OCI-LY7 (cell line): Measurements from ENCODE around the gene LGR6. TPM values are rescaled to one million over a fixed set of nuclear protein-coding genes. Genes with fewer than 3 reads are reported as not detected.

ENCODE experiments used
- BruUV-seq: library from RNA; stranded (reverse); fragments of 400-500 nt; replicated peaks from 2 replicates; lab custom pipeline; 2021; lab: Mats Ljungman, UMichigan
- CTCF ChIA-PET: fragments of 300-600 bp; sonication (Branson Sonifier 250); formaldehyde crosslinking; loops from one replicate; lab custom pipeline; 2022; ENCODE audit warnings: antibody characterized with exemption; ENCODE audit not compliant: unreplicated experiment; lab: Charles Lee
- POLR2A ChIA-PET: fragments of 300-600 bp; sonication (Branson Sonifier 250); formaldehyde crosslinking; loops from one replicate; lab custom pipeline; 2022; ENCODE audit warnings: antibody characterized with exemption; lab: Charles Lee
- DNase-seq: peaks from one replicate; pipeline ENCODE4 v3.0.0-alpha.2; 2015; ENCODE audit warnings: low spot score
- H2AFZ ChIP-seq: fragments of 200-600 bp; sonication (generic), shearing (Covaris generic); 2 replicates; pipeline ENCODE4 v1.6.1; 2014; ENCODE audit warnings: mild to moderate bottlenecking, antibody characterized with exemption, low read length, moderate library complexity
- H3K27ac ChIP-seq: fragments of 200-600 bp; sonication (generic); 2 replicates; pipeline ENCODE4 v1.5.1; 2014; ENCODE audit warnings: mixed run types, low read depth, mild to moderate bottlenecking, moderate library complexity, low read length, inconsistent platforms; ENCODE audit not compliant: poor library complexity, severe bottlenecking
- H3K36me3 ChIP-seq: fragments of 200-600 bp; sonication (generic); 2 replicates; pipeline ENCODE4 v1.6.1; 2014; ENCODE audit warnings: mild to moderate bottlenecking, antibody characterized with exemption, low read length, moderate library complexity, mixed read lengths; ENCODE audit not compliant: insufficient read depth
- H3K4me1 ChIP-seq: fragments of 200-600 bp; sonication (generic); 2 replicates; pipeline ENCODE4 v1.5.1; 2014; ENCODE audit warnings: mild to moderate bottlenecking, low read length; ENCODE audit not compliant: insufficient read depth, poor library complexity, severe bottlenecking
- H3K4me2 ChIP-seq: fragments of 200-600 bp; sonication (generic); 2 replicates; pipeline ENCODE4 v1.6.1; 2014; ENCODE audit warnings: mild to moderate bottlenecking, low read length
- H3K4me3 ChIP-seq: fragments of 200-600 bp; sonication (generic); 2 replicates; pipeline ENCODE4 v1.5.1; 2014; ENCODE audit warnings: mild to moderate bottlenecking, low read depth, low read length; ENCODE audit not compliant: poor library complexity, severe bottlenecking
- H3K79me2 ChIP-seq: fragments of 200-600 bp; sonication (generic); 2 replicates; pipeline ENCODE4 v1.6.1; 2016; ENCODE audit warnings: low read depth, mild to moderate bottlenecking, low read length, moderate library complexity, mixed read lengths; ENCODE audit not compliant: insufficient read depth
- H3K9me2 ChIP-seq: fragments of 200-600 bp; sonication (generic); 2 replicates; pipeline ENCODE4 v1.6.1; 2016; ENCODE audit warnings: mild to moderate bottlenecking, low read length, mixed read lengths; ENCODE audit not compliant: insufficient read depth
- H3K9me3 ChIP-seq: fragments of 200-600 bp; sonication (generic); 2 replicates; pipeline ENCODE4 v1.6.1; 2014; ENCODE audit warnings: mild to moderate bottlenecking, mixed run types, low read length, mixed read lengths
- H4K20me1 ChIP-seq: fragments of 200-600 bp; sonication (generic); 2 replicates; pipeline ENCODE4 v1.6.1; 2014; ENCODE audit warnings: mild to moderate bottlenecking, antibody characterized with exemption, low read length, moderate library complexity, mixed read lengths; ENCODE audit not compliant: insufficient read depth
- EZH2phosphoT487 ChIP-seq: fragments of 200-600 bp; sonication (generic); IDR thresholded peaks from 2 replicates; pipeline ENCODE4 v1.6.1; 2018; ENCODE audit warnings: low read depth, borderline replicate concordance, mild to moderate bottlenecking, mixed run types, antibody characterized with exemption, low read length, moderate library complexity, mixed read lengths
- intact Hi-C: fragments of 100-400 bp; cut with micrococcal nuclease; formaldehyde crosslinking; loops from one replicate; pipeline ENCODE4 v1.10.0; 2022; ENCODE audit not compliant: unreplicated experiment
- total RNA-seq, 2 experiments: library from RNA; depleted of rRNA in 1 of 2; stranded (reverse); fragments of >200 nt in 1 of 2; shearing (Covaris generic) in 1 of 2; gene quantifications; 2 replicates each; pipeline ENCODE4 v1.2.3, GENCODE V29; 2014 to 2022
- TF ChIP-seq, protein P1 (sequence below): fragments of 200-600 bp; sonication (generic); conservative IDR thresholded peaks from 2 replicates; pipeline ENCODE4 v1.5.1; 2014; ENCODE audit warnings: mild to moderate bottlenecking, antibody characterized with exemption, low read length, moderate library complexity, mixed read lengths

Gene LGR6
- total RNA-seq, 2 experiments from 2014 or later, result not detected

DNA sequence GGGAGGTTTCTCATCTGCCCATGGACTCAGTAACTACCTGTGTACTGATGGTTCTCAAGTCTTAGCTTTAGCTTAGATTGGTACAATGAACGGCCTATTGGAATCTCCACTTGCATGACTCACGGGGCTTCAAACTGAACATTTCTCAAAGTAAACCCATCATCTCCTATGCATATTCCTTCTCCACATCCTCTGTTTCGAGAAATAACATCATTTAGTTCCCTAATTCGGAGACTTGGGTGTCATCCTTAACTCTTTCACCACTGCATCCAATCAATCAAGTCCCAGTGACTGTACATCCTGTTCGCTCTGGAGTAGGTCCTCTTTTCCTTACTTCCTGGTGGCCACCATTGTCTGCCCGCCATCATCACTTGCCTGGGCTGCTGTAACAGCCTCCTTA, 55.8 kb downstream of the LGR6 start:
- ChIA-PET CTCF (interaction anchor here (0.6 to 1.0 kb wide), 2 partner anchors 57 to 68 kb away, joined by 3 to 5 read pairs; no protein-coding TSS in a partner anchor), POLR2A (no interaction called here)
- H3K4me2 ChIP-seq, result no peak overlapping the region
- no peaks in the 10 kb centered on the region for H3K36me3 ChIP-seq
- no peaks in the 10 kb centered on the region for H3K9me2 ChIP-seq
- no peaks in the 10 kb centered on the region for H4K20me1 ChIP-seq
- no TSS peak for BruUV-seq
- TF ChIP-seq EZH2phosphoT487, result no peak
- TF ChIP-seq, protein P1, sequence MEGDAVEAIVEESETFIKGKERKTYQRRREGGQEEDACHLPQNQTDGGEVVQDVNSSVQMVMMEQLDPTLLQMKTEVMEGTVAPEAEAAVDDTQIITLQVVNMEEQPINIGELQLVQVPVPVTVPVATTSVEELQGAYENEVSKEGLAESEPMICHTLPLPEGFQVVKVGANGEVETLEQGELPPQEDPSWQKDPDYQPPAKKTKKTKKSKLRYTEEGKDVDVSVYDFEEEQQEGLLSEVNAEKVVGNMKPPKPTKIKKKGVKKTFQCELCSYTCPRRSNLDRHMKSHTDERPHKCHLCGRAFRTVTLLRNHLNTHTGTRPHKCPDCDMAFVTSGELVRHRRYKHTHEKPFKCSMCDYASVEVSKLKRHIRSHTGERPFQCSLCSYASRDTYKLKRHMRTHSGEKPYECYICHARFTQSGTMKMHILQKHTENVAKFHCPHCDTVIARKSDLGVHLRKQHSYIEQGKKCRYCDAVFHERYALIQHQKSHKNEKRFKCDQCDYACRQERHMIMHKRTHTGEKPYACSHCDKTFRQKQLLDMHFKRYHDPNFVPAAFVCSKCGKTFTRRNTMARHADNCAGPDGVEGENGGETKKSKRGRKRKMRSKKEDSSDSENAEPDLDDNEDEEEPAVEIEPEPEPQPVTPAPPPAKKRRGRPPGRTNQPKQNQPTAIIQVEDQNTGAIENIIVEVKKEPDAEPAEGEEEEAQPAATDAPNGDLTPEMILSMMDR, result no peak
- no peaks in the 10 kb centered on the region for H3K9me3 ChIP-seq
- peaks cover 9% of the 10 kb centered on the region for H3K4me1 ChIP-seq
- intact Hi-C loops, result no loop called here
- no peak overlapping the region for H3K4me3 ChIP-seq
- no peak overlapping the region for H3K27ac ChIP-seq
- no peak overlapping the region for H2AFZ ChIP-seq
- DNase-seq, result no peak
- no peaks in the 10 kb centered on the region for H3K79me2 ChIP-seq

DNA sequence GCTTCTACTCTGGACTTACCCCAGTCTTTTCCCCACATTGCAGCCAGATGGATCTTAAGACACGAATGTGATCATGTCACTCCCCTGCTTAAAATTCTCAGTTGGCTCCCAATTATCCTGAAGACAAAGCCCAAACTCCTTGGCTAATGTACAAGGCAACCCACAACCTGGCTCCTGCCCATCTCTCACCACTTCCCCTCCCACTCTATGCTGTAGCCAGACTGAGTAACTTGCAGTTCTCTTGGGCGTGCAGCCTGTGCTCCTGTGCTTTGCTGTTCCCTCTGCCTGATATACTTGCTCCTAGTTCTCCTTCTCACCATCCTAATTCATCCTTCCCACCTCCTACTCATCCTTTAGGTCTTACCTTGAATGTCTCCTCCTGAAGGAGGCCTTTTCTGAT, 56.2 kb downstream of the LGR6 start:
- Histone ChIP-seq H3K4me1 (peaks cover 9% of the 10 kb centered on the region), H3K79me2 (no peaks in the 10 kb centered on the region), H2AFZ (no peak overlapping the region), H3K9me2 (no peaks in the 10 kb centered on the region), H3K27ac (no peak overlapping the region), H4K20me1 (no peaks in the 10 kb centered on the region), H3K9me3 (no peaks in the 10 kb centered on the region), H3K4me3 (no peak overlapping the region), H3K4me2 (no peak overlapping the region), H3K36me3 (no peaks in the 10 kb centered on the region)
- no peak for DNase-seq
- no peak for TF ChIP-seq EZH2phosphoT487
- no TSS peak for BruUV-seq
- ChIA-PET POLR2A (interaction anchor here (1.0 kb wide), 1 partner anchor 26 kb away, joined by 3 read pairs; no protein-coding TSS in a partner anchor), CTCF (interaction anchor here (0.6 to 1.0 kb wide), 2 partner anchors 57 to 68 kb away, joined by 3 to 5 read pairs; no protein-coding TSS in a partner anchor)
- intact Hi-C loops, result no loop called here

GRCh38 chr1:202250982-202251381, 57.4 kb downstream of the LGR6 start:
- no peak overlapping the region for H2AFZ ChIP-seq
- H3K4me3 ChIP-seq, result no peak overlapping the region
- no peaks in the 10 kb centered on the region for H4K20me1 ChIP-seq
- POLR2A ChIA-PET, result interaction anchor here (1.0 kb wide), 1 partner anchor 27 kb away, joined by 3 read pairs; no protein-coding TSS in a partner anchor
- no peaks in the 10 kb centered on the region for H3K79me2 ChIP-seq
- intact Hi-C loops, result no loop called here
- H3K9me2 ChIP-seq, result no peaks in the 10 kb centered on the region
- CTCF ChIA-PET, result no interaction called here
- H3K9me3 ChIP-seq, result no peaks in the 10 kb centered on the region
- TF ChIP-seq, protein P1, result no peak
- H3K4me1 ChIP-seq, result peaks cover 9% of the 10 kb centered on the region
- H3K36me3 ChIP-seq, result no peaks in the 10 kb centered on the region
- BruUV-seq, result no TSS peak
- H3K27ac ChIP-seq, result no peak overlapping the region
- DNase-seq, result no peak
- no peak overlapping the region for H3K4me2 ChIP-seq
